ENCODE measurements around the gene RBM20. TPM values are rescaled to one million over a fixed set of nuclear protein-coding genes. Genes with fewer than 3 reads are reported as not detected.

Gene RBM20
- total and polyA plus RNA-seq, 2 of the 13 experiments (the other 11 are each of a cell fraction or from before 2014, with no cell fraction given), result 0.02 to 0.22 TPM

DNA sequence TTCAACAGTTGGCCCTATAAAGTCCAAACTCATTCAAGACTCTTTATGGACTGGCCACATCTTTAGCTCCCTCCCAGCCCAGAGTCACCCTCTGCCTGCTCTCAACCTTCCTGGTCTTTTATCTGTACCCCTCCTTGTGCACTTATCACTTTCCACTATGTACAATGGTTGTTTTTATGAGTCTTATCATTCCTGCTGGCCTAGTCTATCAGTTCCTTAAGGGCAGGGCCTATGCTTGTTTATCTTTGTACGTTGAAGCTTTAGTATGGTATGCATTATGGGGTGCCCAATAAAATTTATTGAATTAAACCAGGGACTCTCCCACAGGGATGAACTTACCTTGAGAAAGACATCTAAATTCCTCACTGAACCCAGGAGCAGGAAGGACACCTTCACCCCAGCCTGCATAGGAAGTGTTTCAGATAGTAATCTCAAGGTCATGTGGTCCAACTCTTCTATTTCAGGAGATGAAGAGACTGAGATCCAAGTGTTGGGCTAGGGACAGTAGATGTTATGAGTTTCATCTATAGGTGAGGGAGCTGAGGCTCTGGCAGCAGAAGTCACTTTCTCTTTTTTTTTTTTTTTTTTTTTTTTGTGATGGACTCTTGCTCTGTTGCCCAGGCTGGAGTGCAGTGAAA, 214.3 kb downstream of the RBM20 start:
- Histone ChIP-seq H3K9me3 (ENCODE audit: low read length) (no peaks in the 10 kb centered on the region), H3K79me2 (ENCODE audit: insufficient read depth, low read length) (no peaks in the 10 kb centered on the region), H3K27me3 (ENCODE audit: control insufficient read depth in 1 of 2, insufficient read depth in 2 of 2, low read length in 2 of 2) (no peaks in the 10 kb centered on the region), H4K20me1 (ENCODE audit: insufficient read depth, low read length) (no peaks in the 10 kb centered on the region), H3K4me1 (ENCODE audit: insufficient read depth, low read length) (peaks cover 59% of the 10 kb centered on the region), H3K27ac (ENCODE audit: extremely low read length, insufficient read depth, low read length) (no peak overlapping the region), H3K4me2 (ENCODE audit: low read depth, low read length) (peak overlapping the region; percentile 95), H3K9ac (ENCODE audit: insufficient read depth, low read depth, low read length) (0 out of 2 replicates have a peak overlapping the region, but pooled peaks have one; percentile 11), H2AFZ (ENCODE audit: low read length) (no peak overlapping the region), H3K36me3 (replicated peaks in 1 of 2; ENCODE audit: control insufficient read depth in 1 of 2, insufficient read depth in 2 of 2, low read length in 2 of 2) (no peaks in the 10 kb centered on the region), H3K4me3 (replicated peaks in 1 of 3; ENCODE audit: insufficient read depth in 1 of 3, low read depth in 2 of 3, low read length in 3 of 3) (0 out of 6 replicates have a peak overlapping the region, but pooled peaks of 1 of the 3 experiments have one; percentile 53)
- in situ Hi-C loops (cut with HindIII; ENCODE audit: extremely low pct_ligation_motif_present, low pct_unique_long_range_greater_than_20kb), result no loop called here
- DNase-seq (ENCODE audit: low spot score) (no peak), FAIRE-seq (no peak), ATAC-seq (peak; percentile 15; the same call in 2 of the 3 replicates)
- TF ChIP-seq HOXD1 (CRISPR knock-in tag; IDR thresholded peaks at IDR 0.05) (no peak), HINFP (CRISPR knock-in tag; IDR thresholded peaks at IDR 0.05; ENCODE audit: low read depth) (no peak), HNF4A (CRISPR knock-in tag; IDR thresholded peaks at IDR 0.05) (0 out of 2 replicates have a peak, but pooled peaks have one; percentile 26), ZNF562 (CRISPR knock-in tag; IDR thresholded peaks at IDR 0.05; ENCODE audit: borderline replicate concordance) (no peak), SIN3A (IDR thresholded peaks at IDR 0.05; ENCODE audit: borderline replicate concordance, low read depth, low read length) (no peak), CREM (IDR thresholded peaks at IDR 0.05) (no peak), CREM (CRISPR knock-in tag; IDR thresholded peaks at IDR 0.05) (no peak), PRDM15 (CRISPR knock-in tag; IDR thresholded peaks at IDR 0.05) (no peak), ZSCAN25 (CRISPR knock-in tag; IDR thresholded peaks at IDR 0.05) (no peak), ZSCAN21 (CRISPR knock-in tag; IDR thresholded peaks at IDR 0.05; ENCODE audit: borderline replicate concordance) (no peak), PHB2 (IDR thresholded peaks at IDR 0.05; ENCODE audit: partially characterized antibody) (no peak), GABPB1 (CRISPR knock-in tag; IDR thresholded peaks at IDR 0.05) (no peak), SSRP1 (CRISPR knock-in tag; IDR thresholded peaks at IDR 0.05) (no peak), NPAS2 (CRISPR knock-in tag; IDR thresholded peaks at IDR 0.05; ENCODE audit: borderline replicate concordance) (no peak), ZNF44 (CRISPR knock-in tag; IDR thresholded peaks at IDR 0.05) (no peak), NR0B2 (CRISPR knock-in tag; IDR thresholded peaks at IDR 0.05) (no peak), RBM39 (IDR thresholded peaks at IDR 0.05; ENCODE audit: low read depth, low read length, poor library complexity, severe bottlenecking) (no peak)
- TF ChIP-seq, protein P1, sequence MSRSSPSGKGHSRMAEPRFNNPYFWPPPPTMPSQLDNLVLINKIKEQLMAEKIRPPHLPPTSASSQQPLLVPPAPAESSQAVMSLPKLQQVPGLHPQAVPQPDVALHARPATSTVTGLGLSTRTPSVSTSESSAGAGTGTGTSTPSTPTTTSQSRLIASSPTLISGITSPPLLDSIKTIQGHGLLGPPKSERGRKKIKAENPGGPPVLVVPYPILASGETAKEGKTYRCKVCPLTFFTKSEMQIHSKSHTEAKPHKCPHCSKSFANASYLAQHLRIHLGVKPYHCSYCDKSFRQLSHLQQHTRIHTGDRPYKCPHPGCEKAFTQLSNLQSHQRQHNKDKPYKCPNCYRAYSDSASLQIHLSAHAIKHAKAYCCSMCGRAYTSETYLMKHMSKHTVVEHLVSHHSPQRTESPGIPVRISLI (CRISPR knock-in tag; IDR thresholded peaks at IDR 0.05; ENCODE audit: borderline replicate concordance), result peak; percentile 76; the same call in 1 of the 2 replicates
- intact Hi-C loops (cut with micrococcal nuclease; ENCODE audit: unreplicated experiment), result no loop called here
- 0% methylated on average over 1 of the region's 1 CpG for WGBS (ENCODE audit: low lambda C conversion rate)
- CTCF ChIA-PET (ENCODE audit: low intra/inter-chr PET ratio, low total read pairs), result no interaction called here
- POLR2A ChIA-PET, result interaction anchor here (1.5 to 4.8 kb wide), 7 partner anchors 11 to 60 kb away, joined by 3 to 53 read pairs (median 6); partner anchors contain the start of genes BBIP1, PDCD4 and SHOC2
- no TSS peak for BruUV-seq (replicated peaks)
